Activated CD8-positive, alpha-beta T cell treated with anti-CD3 and anti-CD28 coated beads for 36 hours (primary cell): Measurements from ENCODE around the gene TMEM187. TPM values are rescaled to one million over a fixed set of nuclear protein-coding genes. Genes with fewer than 3 reads are reported as not detected.

ENCODE experiments used
- ATAC-seq: fragments of 200-7000 bp; cut with Tn5 transposase; one replicate; pipeline ENCODE4 v1.10.0; 2021; ENCODE audit warnings: mild to moderate bottlenecking, moderate library complexity
- CTCF ChIA-PET: fragments of 350-600 bp; sonication (Branson Sonifier 250); formaldehyde crosslinking; loops from one replicate; lab custom pipeline; 2021; ENCODE audit warnings: antibody characterized with exemption; lab: Charles Lee
- POLR2A ChIA-PET: fragments of 350-600 bp; sonication (Branson Sonifier 250); formaldehyde crosslinking; loops from one replicate; lab custom pipeline; 2021; ENCODE audit warnings: antibody characterized with exemption; lab: Charles Lee
- DNase-seq: peaks from one replicate; pipeline ENCODE4 v3.0.0-alpha.2; 2020
- H3K27ac Mint-ChIP-seq: one replicate; pipeline ENCODE4 v1.8.0; 2021; ENCODE audit warnings: mild to moderate bottlenecking, mixed read lengths
- H3K27me3 Mint-ChIP-seq: one replicate; pipeline ENCODE4 v1.8.0; 2021; ENCODE audit warnings: mixed read lengths
- H3K36me3 Mint-ChIP-seq: one replicate; pipeline ENCODE4 v1.8.0; 2021; ENCODE audit warnings: low read depth, mixed read lengths
- H3K4me1 Mint-ChIP-seq: one replicate; pipeline ENCODE4 v1.8.0; 2021; ENCODE audit warnings: low read depth, mixed read lengths
- H3K4me3 Mint-ChIP-seq: one replicate; pipeline ENCODE4 v1.8.0; 2021; ENCODE audit warnings: mild to moderate bottlenecking, moderate library complexity, mixed read lengths
- H3K9me3 Mint-ChIP-seq: one replicate; pipeline ENCODE4 v1.8.0; 2021; ENCODE audit warnings: mixed read lengths
- intact Hi-C: fragments of 100-400 bp; cut with micrococcal nuclease; formaldehyde crosslinking; loops from one replicate; pipeline ENCODE4 v1.10.0; 2022
- total RNA-seq, 2 experiments: library from RNA; stranded (reverse); gene quantifications; one replicate each; pipeline ENCODE4 v1.2.3, GENCODE V29; 2021
- TF ChIP-seq, protein P1 (sequence below): fragments of 200-600 bp; IDR thresholded peaks from one replicate; pipeline ENCODE4 v1.8.0; 2022; ENCODE audit warnings: antibody characterized with exemption, mild to moderate bottlenecking

Gene TMEM187
- total RNA-seq, 2 experiments from 2014 or later, result 4.4 to 4.5 TPM

DNA sequence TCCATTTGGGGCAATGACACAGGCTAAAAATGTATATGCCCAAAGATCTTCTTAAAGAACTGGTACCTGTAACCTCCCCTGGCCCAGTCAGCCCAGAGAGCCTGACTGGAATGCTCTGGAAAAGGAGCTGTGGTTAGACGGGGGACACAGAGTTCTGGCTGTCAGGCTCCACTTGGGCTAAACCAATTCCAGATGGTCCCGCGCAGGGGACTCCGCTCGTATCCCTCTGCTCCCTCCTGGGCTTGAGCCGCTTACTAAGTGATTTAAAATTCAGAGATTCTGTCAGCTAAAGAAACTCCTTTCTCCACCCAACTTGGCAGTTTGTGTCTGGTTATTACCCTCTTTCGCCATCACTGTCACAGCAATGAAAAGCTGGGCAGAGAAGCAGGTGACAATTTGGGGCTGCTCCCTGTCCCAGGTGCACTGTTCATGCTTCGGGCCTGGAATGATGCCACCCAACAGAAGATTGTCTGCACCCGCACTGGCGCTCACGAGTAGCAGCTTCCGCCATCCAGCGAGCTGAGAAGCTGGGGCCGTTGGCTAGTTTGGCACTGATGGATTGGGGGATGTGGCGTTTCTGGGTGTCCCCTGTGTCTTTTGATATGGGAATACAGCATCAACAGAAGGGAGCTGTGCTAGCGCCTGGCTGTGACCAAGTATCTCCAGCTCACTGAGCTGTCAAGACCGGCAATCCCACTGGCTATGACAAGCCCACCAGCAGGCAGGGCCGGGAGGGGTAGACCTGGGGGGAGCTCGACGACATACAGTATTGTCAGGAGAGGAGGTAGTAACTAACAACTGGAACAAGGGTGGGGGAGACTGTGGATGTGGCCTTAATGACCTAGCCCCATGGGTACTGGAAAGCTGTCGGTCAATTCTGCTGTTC is 53.8 kb downstream of the TMEM187 start:
- Mint-ChIP-seq H3K27me3 (no peaks in the 10 kb centered on the region), H3K36me3 (no peaks in the 10 kb centered on the region), H3K27ac (no peak overlapping the region), H3K4me1 (peaks cover 1% of the 10 kb centered on the region), H3K9me3 (no peaks in the 10 kb centered on the region), H3K4me3 (no peak overlapping the region)
- TF ChIP-seq, protein P1, sequence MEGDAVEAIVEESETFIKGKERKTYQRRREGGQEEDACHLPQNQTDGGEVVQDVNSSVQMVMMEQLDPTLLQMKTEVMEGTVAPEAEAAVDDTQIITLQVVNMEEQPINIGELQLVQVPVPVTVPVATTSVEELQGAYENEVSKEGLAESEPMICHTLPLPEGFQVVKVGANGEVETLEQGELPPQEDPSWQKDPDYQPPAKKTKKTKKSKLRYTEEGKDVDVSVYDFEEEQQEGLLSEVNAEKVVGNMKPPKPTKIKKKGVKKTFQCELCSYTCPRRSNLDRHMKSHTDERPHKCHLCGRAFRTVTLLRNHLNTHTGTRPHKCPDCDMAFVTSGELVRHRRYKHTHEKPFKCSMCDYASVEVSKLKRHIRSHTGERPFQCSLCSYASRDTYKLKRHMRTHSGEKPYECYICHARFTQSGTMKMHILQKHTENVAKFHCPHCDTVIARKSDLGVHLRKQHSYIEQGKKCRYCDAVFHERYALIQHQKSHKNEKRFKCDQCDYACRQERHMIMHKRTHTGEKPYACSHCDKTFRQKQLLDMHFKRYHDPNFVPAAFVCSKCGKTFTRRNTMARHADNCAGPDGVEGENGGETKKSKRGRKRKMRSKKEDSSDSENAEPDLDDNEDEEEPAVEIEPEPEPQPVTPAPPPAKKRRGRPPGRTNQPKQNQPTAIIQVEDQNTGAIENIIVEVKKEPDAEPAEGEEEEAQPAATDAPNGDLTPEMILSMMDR, result no peak
- no peak for DNase-seq
- ChIA-PET POLR2A (interaction anchor here (1.0 to 2.5 kb wide), 3 partner anchors 13 to 55 kb away, joined by 4 to 7 read pairs (median 6); partner anchors contain the start of gene HCFC1), CTCF (interaction anchor here (0.6 to 3.1 kb wide), 5 partner anchors 11 to 22 kb away, joined by 3 to 13 read pairs (median 4); no protein-coding TSS in a partner anchor)
- no peak for ATAC-seq
- intact Hi-C loops, result no loop called here

DNA sequence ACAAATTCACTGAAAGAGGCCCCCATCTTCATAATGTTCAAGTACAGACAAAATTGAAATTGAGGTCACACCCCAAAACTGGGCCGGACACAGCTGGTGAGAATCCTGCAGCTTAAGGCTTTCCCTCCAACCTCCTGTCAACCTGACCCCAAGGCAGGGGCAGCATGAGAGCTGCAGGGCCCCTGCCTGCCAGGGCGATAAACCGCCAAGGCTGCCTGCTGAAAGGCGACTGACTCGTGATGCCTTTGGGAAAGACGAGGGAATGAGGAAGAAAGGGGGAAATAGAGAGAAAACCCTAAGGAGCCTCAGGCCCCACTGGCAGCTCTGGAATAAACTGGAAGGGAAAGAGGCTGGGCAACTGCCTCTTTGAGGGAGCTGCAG is 54.5 kb downstream of the TMEM187 start:
- TF ChIP-seq, protein P1, result no peak
- H3K27me3 Mint-ChIP-seq, result no peaks in the 10 kb centered on the region
- DNase-seq (no peak), ATAC-seq (no peak)
- CTCF ChIA-PET, result interaction anchor here (0.6 to 3.1 kb wide), 4 partner anchors 10 to 21 kb away, joined by 4 to 13 read pairs (median 5); no protein-coding TSS in a partner anchor
- H3K27ac Mint-ChIP-seq, result no peak overlapping the region
- H3K4me1 Mint-ChIP-seq, result no peaks in the 10 kb centered on the region
- peaks cover 4% of the 10 kb centered on the region for H3K36me3 Mint-ChIP-seq
- POLR2A ChIA-PET, result interaction anchor here (1.0 to 2.5 kb wide), 3 partner anchors 13 to 55 kb away, joined by 4 to 7 read pairs (median 6); partner anchors contain the start of gene HCFC1
- no peak overlapping the region for H3K4me3 Mint-ChIP-seq
- intact Hi-C loops, result no loop called here
- H3K9me3 Mint-ChIP-seq, result no peaks in the 10 kb centered on the region

DNA sequence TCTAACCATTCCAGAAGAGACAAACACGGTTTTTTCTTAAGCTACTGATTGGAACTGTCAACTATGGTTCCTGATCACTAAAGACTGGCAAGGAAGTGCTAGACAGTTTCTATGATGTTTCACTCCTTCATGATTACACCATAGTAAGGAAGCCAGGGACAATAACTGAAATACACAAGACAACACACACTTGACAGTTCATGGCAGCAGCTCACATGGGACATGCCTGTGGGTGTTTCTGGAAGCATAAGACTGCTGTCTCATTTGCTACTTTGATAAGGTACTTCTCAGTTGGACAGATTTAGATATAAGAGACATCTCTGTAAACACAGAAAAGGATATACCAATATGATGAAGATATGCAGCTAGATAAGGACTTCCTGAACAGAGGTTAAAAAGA is 55.4 kb downstream of the TMEM187 start:
- POLR2A ChIA-PET, result interaction anchor here (1.2 to 1.3 kb wide), 2 partner anchors 9 to 15 kb away, joined by 3 read pairs; no protein-coding TSS in a partner anchor
- H3K36me3 Mint-ChIP-seq, result peaks cover 5% of the 10 kb centered on the region
- TF ChIP-seq, protein P1, result no peak
- CTCF ChIA-PET, result interaction anchor here (2.7 to 3.1 kb wide), 2 partner anchors 14 to 15 kb away, joined by 6 to 13 read pairs; no protein-coding TSS in a partner anchor
- no peaks in the 10 kb centered on the region for H3K27me3 Mint-ChIP-seq
- intact Hi-C loops, result no loop called here
- no peaks in the 10 kb centered on the region for H3K4me1 Mint-ChIP-seq
- ATAC-seq (no peak), DNase-seq (no peak)
- H3K9me3 Mint-ChIP-seq, result no peaks in the 10 kb centered on the region
- H3K4me3 Mint-ChIP-seq, result no peak overlapping the region
- H3K27ac Mint-ChIP-seq, result no peak overlapping the region

DNA sequence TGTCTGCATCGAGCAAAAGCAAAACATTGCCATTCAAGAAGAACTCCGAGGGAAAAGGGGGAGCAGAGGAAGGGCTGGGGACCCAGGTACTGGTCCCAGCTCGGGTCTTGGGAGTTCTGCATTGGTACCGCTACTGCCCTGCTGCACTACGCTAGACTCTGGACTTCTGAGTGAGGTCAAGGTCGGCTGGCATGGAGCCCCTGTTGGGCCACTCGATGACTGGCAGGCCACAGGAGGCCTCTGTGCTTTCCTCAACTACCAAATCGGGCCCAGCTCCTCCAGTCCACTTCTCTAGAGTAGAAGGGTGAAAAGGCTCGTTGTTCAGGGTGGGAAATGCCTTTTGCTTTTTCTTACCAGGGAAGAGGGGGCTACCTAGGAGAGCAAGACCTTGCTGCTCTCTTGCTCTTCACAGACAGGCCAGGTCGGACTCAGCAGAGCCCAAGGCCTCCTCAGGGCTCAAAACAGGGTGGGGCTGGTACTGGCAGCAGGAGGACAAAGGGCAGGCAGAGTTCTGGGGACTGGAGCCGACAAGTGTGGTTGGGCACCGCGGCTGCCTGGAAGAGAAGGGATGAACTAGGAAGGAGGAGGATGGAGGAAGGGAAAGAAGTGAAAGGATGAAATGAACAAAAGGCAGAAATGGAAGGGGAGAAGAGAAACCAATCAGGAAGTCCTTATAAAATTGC is 56.1 kb downstream of the TMEM187 start:
- Mint-ChIP-seq H3K27me3 (no peaks in the 10 kb centered on the region), H3K27ac (no peak overlapping the region), H3K9me3 (no peaks in the 10 kb centered on the region), H3K4me3 (no peak overlapping the region), H3K4me1 (no peaks in the 10 kb centered on the region), H3K36me3 (peaks cover 6% of the 10 kb centered on the region)
- POLR2A ChIA-PET, result interaction anchor here (1.2 to 1.3 kb wide), 2 partner anchors 10 to 16 kb away, joined by 3 read pairs; no protein-coding TSS in a partner anchor
- DNase-seq (no peak), ATAC-seq (no peak)
- CTCF ChIA-PET, result interaction anchor here (2.7 to 3.1 kb wide), 2 partner anchors 13 to 15 kb away, joined by 6 to 13 read pairs; no protein-coding TSS in a partner anchor
- TF ChIP-seq, protein P1, result no peak
- intact Hi-C loops, result no loop called here
